ENCODE data around the gene EIF2B1.

The EIF2B1 gene

DNA sequence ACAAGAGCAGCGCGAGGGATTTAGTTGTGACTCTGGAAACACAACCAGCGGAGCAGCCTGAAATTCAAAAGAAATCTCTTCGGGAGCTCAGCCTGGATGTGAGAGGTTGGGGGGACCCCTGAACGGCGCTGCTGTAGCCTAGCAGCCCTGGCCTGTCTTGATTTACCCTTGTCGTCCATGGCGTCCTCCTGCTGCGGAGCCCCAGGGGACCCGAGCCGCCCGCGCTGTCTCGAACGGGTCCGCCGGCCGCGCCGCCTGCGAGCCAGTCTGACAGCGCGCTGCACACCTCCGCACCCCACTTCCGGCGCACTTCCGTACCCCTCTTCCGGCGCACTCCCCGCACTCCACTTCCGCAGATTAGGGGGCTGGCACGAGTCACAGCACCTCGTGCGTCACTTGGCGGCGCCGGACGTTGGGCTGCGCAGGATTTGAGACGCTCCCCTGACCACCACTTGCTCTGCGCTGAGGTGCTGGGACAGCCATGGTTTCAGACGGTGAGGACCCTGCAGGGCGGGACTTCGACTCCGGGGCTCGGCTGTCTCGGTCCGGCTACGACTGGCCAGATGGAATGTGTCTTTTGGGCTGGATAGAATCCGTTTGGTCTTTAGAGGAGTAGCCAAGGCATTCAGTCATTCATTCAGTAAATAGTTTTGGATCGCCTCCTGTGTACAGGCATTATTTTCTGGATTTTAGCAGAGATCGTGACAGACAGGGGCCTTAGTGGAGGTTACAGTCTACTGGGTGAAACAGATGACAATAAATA lies at the start of gene EIF2B1, which contains the start of gene GTF2H3:
Gene EIF2B1 (minus strand): TSS at position 308 of the 763 bp plus-strand sequence. CDS start 129 bp downstream, at position 179.
Gene GTF2H3 (plus strand): TSS at position 451 of the 763 bp plus-strand sequence. CDS start 31 bp downstream, at position 482.
- peak; percentile 97 for DNase-seq

DNA sequence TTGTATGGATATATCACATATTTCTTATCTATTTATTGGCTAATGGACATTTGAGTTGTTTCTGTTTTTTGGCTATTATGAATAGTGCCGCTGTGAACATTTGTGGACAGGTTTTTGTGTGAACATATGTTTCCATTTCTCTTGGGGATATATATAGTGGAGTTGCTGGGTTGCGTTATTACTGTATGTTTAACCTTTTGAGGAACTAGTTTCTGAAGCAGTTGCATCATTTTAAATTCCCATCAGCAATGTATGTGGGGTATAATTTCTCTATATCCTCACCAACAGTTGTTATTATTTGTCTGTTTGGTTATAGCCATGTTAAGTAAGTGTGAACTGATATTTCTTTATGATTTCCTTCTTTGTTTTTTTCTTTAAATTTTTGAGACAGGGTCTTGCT lies 48.1 kb upstream of the EIF2B1 start:
- DNase-seq, result no peak

GRCh38 chr12:123678981-123679380 lies 45.5 kb upstream of the EIF2B1 start:
- no peak for DNase-seq

DNA sequence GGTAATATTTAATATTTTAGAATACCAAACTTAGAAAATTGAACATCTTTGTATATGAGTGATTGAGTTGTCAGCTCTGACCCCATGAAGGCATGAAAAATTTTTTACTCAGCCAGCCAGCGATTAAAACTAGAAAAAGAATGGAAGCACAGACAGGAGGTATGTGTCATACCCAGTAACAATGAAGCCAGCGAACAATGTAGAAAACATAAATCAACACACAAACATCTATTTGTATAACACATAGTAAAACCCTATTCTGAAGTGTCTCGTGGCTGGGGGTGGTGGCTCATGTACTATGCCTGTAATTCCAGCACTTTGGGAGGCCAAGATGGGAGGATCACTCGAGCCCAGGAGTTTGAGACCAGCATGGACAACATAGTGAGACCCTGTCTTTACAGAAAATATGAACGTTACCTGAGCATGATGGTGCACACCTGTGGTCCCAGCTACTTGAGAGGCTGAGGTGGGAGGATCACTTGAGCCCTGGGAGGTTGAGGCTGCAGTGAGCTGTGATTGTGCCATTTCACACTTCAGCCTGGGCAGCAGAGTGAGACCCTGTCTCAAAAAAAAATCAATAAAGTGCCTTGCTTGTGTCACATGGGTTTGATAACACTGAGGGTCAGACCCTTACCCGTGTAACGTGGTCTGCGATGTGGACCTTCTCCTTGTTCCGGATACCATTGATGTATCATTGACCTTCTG lies 43.3 kb upstream of the EIF2B1 start:
- DNase-seq, result no peak

GRCh38 chr12:123675436-123675835 lies 42.0 kb upstream of the EIF2B1 start:
- no peak for DNase-seq

DNA sequence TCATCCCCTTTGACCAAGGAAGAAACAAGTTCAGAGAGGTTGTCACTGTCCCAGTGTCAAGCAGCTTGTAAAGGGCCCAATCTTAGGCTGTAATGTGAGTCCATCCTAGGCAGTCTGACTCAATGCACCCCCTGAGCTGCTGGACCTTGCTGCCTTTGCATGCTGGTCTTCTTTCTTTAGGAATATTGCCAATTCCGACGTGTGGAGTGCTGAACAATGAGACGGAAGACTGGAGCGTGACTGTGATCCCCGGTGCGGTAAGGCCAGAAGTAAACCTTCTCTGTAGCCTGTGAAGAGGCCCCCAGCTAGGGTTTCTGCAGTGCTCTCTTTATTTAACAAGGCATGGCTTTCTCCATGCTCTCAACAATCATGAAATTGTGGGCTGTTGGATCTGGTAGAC lies 38.4 kb upstream of the EIF2B1 start:
- no peak for DNase-seq

GRCh38 chr12:123670882-123671728 lies 37.6 kb upstream of the EIF2B1 start, which contains the start of gene TCTN2:
TCTN2 (plus strand) TSS chr12:123671113; CDS start chr12:123671241, 128 bp downstream.
- peak; percentile 81 to 91 for DNase-seq

DNA sequence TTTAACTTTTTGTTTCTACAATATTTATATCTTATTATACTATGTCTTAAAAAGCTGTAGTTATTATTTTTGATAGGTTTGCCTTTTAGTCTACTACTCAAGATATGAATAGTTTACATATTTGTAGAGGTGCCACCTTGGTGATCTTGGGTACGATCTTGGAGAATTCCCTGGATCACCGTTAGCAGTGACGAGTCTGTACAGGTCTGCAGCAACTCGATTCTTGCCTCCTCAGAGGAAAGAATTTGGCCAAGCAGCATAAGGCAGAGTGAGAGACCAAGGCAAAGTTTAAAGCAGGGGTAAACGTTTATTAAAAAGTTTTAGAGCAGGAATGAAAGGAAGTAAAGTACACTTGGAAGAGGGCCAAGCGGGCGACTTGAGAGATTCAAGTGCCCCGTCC lies 34.3 kb upstream of the EIF2B1 start:
- no peak for DNase-seq

- DNase-seq, result peak in 1 of 2 experiments; percentile 35
Measured at GRCh38 chr12:123659996-123660727, 26.7 kb upstream of the EIF2B1 start.

GRCh38 chr12:123657211-123657610 lies 23.7 kb upstream of the EIF2B1 start:
- DNase-seq, result no peak

GRCh38 chr12:123656392-123656791 lies 22.9 kb upstream of the EIF2B1 start:
- no peak for DNase-seq

GRCh38 chr12:123655420-123655819 lies 21.9 kb upstream of the EIF2B1 start:
- DNase-seq, result no peak

GRCh38 chr12:123654129-123654701 lies 20.7 kb upstream of the EIF2B1 start:
- no peak for DNase-seq

DNA sequence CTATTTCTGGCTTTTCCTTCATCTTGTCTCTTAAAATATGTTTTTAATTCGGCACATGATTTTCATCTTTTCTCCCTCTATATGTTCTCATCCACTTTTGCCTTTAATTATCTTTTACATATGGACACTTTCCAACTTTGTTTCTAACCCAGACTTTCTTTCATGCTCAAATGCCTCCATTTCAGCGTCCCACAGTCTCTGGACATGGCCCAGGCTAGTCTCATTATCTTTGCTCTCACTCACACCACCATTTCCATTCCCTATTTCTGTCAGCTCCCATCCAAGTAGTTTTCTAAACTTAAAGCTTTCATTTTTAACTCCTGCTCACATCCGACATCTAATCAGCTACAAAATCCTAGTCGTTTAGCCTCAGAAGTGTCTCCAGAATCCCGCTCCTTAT lies 14.9 kb upstream of the EIF2B1 start:
- no peak for DNase-seq

DNA sequence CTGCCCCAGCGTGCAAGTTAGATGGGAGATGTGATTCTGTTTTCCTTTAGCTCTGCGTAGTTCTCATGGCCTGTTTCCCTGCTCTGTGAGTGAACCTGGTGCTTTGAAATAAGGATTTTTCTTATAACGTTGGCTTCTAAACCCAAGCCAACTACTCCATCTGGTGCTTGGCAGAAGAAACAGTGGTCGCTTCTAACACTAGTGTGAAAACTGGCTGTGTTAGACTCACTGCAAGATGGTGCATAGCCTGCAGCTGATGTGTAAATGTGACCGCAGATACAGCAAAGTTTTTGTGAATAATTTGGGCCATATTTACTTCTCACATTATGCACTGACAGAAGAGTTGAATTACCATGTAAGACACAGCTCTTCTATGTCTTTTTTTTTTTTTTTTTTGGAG lies 12.4 kb upstream of the EIF2B1 start:
- no peak for DNase-seq

- DNase-seq, result no peak
Measured at GRCh38 chr12:123645380-123645779, 11.9 kb upstream of the EIF2B1 start.

DNA sequence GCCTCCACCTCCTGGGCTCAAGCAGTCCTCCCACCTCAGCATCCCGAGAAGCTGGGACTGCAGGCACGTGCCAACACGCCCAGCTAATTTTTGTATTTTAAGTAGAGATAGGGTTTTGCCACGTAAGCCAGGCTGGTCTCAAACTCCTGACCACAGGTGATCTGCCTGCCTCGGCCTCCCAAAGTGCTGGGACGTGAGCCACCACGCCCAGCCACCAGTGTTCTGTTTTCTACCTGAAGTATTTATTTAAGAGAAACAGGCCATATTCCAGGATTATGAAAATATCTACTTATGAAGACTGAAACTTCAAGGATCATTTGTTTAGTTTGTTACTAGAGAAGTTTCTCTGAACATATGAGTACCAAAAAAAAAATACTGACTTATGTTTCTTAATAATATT lies 10.4 kb upstream of the EIF2B1 start:
- DNase-seq, result no peak

DNA sequence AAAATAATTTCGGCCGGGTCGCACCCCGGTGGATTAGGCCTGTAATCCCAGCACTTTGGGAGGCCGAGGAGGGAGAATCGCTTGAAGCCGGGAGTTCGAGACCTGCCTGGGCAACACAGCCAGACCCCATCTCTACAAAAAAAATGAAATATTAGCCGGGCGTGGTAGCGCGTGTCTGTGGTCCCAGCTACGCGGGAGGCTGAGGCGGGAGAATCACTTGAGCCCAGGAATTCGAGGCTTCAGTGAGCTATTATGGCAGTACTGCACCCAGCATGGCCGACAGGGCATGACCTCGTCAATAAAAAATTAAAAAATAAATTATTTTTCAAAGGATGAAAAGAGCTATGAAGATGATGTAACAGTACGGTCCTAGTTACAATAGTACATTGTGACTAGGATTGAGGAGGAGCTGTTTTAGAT lies 666 bp upstream of the EIF2B1 start:
- no peak for DNase-seq

GRCh38 chr12:123621619-123622530 lies 11.6 kb downstream of the EIF2B1 start:
- no peak for DNase-seq

DNA sequence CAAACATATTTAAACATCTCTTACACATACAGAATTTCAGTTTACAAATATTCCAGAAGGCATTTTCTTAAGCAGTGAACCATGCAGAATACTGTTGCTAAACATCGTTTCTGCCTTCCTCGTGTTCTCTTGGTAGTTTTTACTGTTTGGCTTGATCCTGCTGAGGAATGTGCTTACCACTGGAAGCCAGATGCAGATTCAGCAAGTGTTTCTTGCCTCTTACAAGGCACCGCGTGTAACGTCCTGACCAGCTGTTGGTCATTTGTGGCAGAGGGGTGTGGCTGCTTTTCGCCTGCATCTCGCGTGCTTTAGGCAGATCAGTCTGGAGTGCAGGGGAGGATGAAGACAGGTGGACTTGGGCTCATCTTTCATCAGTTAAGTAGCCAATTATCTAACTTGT lies 12.4 kb downstream of the EIF2B1 start:
- no peak for DNase-seq

DNA sequence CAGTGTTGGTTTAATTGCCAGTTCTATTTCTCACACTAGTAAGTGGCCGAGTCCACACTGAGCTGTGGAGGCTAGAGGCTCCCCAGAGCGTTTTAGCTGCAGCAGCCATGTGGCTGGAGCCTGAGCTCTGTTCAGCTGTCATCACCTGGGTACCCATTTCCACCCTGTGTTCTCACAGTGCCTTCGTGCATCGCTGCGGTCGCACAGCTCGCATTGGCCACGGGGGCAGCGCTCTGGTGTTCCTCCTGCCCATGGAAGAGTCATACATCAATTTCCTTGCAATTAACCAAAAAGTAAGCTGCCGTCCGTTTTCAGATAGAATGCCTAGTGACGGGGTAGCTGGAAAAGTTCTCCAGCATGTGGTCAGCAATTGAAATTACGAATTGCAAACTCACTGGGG lies 15.9 kb downstream of the EIF2B1 start:
- DNase-seq, result no peak

Measured in SW 1271 (cell line).